ENCODE data around the gene CPEB2. TPM values are rescaled to one million over a fixed set of nuclear protein-coding genes. Genes with fewer than 3 reads are reported as not detected.
"Not testable (repeated sequence)": the region's sequence is repeated elsewhere in the genome, so short reads cannot be mapped to it uniquely, and the experiment has no call there.

The CPEB2 gene
- total and polyA plus RNA-seq, 8 donors, result 1.7 to 9.2 (median 6.5) TPM

GRCh38 chr4:15077969-15078368, 75.7 kb downstream of the CPEB2 start:
- WGBS, 2 donors, result 65 to 74% methylated on average over 2 of the region's 2 CpGs
- no peak for TF ChIP-seq CTCF (IDR thresholded peaks at IDR 0.05)
- H3K4me3 ChIP-seq, result no peak overlapping the region
- no peak for DNase-seq
- H3K4me1 ChIP-seq, result no peaks in the 10 kb centered on the region
- FAIRE-seq, result no peak
- no peaks in the 10 kb centered on the region for H3K36me3 ChIP-seq
- H3K27ac ChIP-seq, result no peak overlapping the region
- intact Hi-C loops (cut with DNase I), result no loop called here
- ATAC-seq, result no peak
- no peaks in the 10 kb centered on the region for H3K27me3 ChIP-seq
- H3K9me3 ChIP-seq, result peaks cover 0 to 3% (median 0%) of the 10 kb centered on the region in 4 donors

GRCh38 chr4:15078682-15079642, 76.7 kb downstream of the CPEB2 start:
- intact Hi-C loops (cut with DNase I), result no loop called here
- no peak overlapping the region for H3K4me3 ChIP-seq

DNA sequence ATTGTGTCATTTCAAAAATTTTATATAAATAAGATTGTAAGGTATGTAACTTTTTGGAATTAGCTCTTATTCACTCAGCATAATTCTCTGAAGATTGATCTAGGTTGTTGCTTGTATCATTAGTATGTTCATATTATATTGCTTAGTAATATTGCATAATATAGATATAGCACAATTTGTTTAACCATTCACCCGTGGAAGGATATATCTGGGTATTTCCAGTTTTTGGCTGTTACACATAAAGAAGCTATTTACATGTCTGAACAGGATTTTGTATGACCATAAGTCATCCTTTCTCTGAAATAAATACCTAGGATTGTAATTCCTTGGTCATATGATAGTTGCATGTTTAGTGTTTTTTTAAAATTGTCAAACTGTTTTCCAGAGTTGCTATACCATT, 82.5 kb downstream of the CPEB2 start:
- Histone ChIP-seq H3K4me1 (no peaks in the 10 kb centered on the region), H3K36me3 (no peaks in the 10 kb centered on the region), H3K27me3 (no peaks in the 10 kb centered on the region), H3K4me3 (no peak overlapping the region), H3K27ac (no peak overlapping the region), H3K9me3 (no peaks in the 10 kb centered on the region)
- ATAC-seq (no peak), FAIRE-seq (no peak), DNase-seq (no peak)
- 72 to 90% methylated on average over 1 of the region's 1 CpG for WGBS, 2 donors
- intact Hi-C loops (cut with DNase I), result no loop called here
- no peak for TF ChIP-seq CTCF (IDR thresholded peaks at IDR 0.05)

More at GRCh38 chr4:15078682-15079642, 76.7 kb downstream of the CPEB2 start:
- ATAC-seq (peak in 1 of 4 donors; percentile 29), FAIRE-seq (no peak), DNase-seq (no peak)
- Histone ChIP-seq H3K4me1 (no peaks in the 10 kb centered on the region), H3K36me3 (no peaks in the 10 kb centered on the region), H3K9me3 (peaks cover 0 to 3% (median 0%) of the 10 kb centered on the region in 4 donors), H3K27me3 (no peaks in the 10 kb centered on the region), H3K27ac (no peak overlapping the region)
- WGBS, 2 donors, result 60 to 71% methylated on average over 8 of the region's 8 CpGs
- no peak for TF ChIP-seq CTCF (IDR thresholded peaks at IDR 0.05)

GRCh38 chr4:15085762-15086161, 83.5 kb downstream of the CPEB2 start:
- WGBS, 2 donors, result 54 to 57% methylated on average over 3 of the region's 3 CpGs
- H3K4me1 ChIP-seq; H3K9me3 ChIP-seq; H3K36me3 ChIP-seq; intact Hi-C loops (cut with DNase I); FAIRE-seq; H3K27ac ChIP-seq; DNase-seq; H3K4me3 ChIP-seq; H3K27me3 ChIP-seq; ATAC-seq: not testable (repeated sequence)

DNA sequence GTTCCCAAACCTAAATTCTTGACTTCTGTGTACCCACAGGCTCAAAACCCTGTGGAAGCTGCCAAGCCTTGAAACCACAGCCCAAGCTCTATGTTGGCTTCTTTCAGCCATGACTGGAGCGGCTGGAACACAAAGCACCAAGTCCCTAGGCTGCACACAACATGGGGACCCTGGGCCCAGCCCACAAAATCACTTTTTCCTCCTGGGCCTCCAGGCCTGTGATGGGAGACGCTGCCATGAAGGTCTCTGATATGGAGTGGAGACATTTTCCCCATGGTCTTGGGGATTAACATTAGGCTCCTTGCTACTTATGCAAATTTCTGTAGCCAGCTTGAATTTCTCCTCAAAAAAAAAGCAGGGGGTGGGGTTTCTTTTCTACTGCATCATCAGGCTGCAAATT, 84.0 kb downstream of the CPEB2 start:
- FAIRE-seq; H3K36me3 ChIP-seq; DNase-seq; ATAC-seq; H3K4me1 ChIP-seq; H3K9me3 ChIP-seq; H3K27me3 ChIP-seq; intact Hi-C loops (cut with DNase I); H3K27ac ChIP-seq; H3K4me3 ChIP-seq: not testable (repeated sequence)
- WGBS, 2 donors, result 65 to 77% methylated on average over 2 of the region's 2 CpGs

Measured in pancreas (tissue), 10 donors.